Measurements from ENCODE around the gene PPP1R3G. TPM values are rescaled to one million over a fixed set of nuclear protein-coding genes. Genes with fewer than 3 reads are reported as not detected.

PPP1R3G gene
- total RNA-seq, 2 donors from 2014 or later: 2.8 to 4.2 TPM

- no peak for DNase-seq (ENCODE audit: low spot score)
- intact Hi-C loops (cut with DNase I): no loop called here
Measured at GRCh38 chr6:5128351-5128750, 43.2 kb downstream of the PPP1R3G start.

DNA sequence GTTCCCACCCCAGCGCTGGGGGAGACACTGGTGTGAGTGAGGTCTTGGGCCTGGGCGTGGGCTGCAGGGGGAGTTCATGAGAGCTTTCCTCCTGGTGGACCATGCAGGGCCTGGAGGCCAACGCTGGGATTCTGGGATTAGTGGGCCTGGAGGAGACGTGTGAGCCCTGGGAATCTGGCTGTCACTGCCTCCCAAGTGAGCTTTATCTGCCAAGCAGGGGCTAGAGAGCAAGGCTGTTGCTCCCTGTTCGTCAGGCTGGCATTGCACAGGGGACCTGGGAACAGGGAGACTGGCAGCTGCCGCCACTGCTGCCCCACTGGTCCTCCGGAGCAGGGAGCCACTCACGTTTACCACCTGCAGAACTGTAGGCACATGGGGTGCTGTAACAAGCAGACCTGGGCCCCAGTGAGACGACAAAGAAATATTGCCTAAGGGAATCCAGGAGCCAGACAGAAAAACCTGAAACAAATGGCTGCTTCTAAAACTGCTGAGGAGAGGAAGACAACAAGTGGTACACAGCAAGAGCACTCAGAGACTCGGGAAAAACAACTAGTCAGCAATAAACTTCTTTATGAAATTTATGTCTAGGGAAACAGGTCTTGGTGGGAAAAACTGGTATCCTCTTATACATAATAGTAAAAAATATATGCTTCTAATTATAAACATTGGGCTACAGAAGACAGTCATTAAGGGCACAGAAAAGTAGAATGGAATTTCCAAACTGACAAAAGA is 45.2 kb downstream of the PPP1R3G start:
- DNase-seq (ENCODE audit: low spot score): no peak
- intact Hi-C loops (cut with DNase I): no loop called here

DNA sequence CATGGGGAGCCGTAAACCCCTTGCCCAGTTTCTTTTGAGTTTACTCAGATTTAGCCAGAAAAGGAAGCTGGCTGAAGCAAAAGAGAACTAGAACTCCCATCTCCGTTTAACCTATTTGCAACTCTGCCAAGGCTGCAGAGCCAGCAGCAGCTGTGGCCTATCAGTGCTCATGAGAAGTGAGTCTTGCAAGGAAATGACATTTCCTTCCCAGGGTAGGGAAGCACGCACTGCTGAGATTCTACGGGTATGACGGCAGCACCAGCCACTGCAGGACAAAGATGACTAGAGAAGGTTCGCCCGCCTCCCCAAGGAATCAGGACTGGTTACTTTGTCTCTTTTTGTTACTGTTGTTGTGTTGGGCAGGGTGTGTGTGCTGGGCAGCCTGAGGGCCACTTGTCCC is 47.6 kb downstream of the PPP1R3G start:
- intact Hi-C loops (cut with DNase I): no loop called here
- peak; percentile 89 for DNase-seq (ENCODE audit: low spot score)

DNA sequence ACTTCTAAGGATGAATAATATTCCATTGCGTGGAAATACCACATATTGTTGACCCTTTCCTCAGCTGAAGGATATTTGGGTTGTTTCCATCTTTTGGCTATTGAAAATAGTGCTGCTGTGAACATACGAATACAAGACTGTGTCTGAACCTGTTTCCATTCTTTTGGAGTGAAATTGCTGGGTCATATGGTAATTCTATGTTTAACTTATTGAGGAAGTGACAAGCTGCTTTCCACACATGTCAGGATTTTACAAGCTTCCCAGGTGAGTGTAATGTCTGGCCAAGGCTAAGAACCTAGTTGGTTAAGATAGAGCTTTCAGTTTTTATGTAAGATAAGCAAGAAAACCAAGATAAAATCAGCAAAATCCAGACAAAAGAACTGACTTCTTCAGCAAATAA is 48.8 kb downstream of the PPP1R3G start:
- intact Hi-C loops (cut with DNase I): no loop called here
- DNase-seq (ENCODE audit: low spot score): no peak

DNA sequence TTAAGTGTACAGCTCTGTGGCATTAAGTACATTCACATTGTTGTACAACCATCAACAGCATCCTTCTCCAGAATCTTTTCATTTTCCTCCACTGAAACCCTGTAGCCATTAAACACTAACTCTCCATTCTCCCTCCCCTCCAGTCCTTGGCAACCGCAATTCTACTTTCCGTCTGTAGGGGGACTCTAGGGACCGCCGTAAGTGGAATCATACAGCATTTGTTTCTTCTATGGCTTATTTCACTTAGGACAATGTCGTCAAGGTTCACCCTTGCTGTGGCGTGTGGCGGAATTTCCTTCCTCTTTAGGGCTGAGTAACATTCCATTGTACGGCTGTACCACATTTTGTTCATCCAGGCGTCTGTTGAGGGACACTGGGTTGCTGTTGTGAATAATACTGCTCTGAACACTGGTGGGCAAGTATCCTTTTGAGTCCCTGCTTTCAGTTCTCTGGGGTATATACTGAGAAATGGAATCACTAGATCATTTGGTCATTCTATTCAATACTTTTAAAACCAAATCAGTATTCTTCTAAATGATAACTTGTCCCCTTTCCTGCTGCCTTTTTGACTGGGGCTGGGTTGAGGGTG is 50.7 kb downstream of the PPP1R3G start:
- intact Hi-C loops (cut with DNase I): no loop called here
- no peak for DNase-seq (ENCODE audit: low spot score)

GRCh38 chr6:5136851-5137250 is 51.7 kb downstream of the PPP1R3G start:
- intact Hi-C loops (cut with DNase I): no loop called here
- DNase-seq (ENCODE audit: low spot score): no peak

Other genes with a start within 250 kb of the PPP1R3G start
- gene RPP40, start 81.3 kb upstream of the PPP1R3G start, total RNA-seq: 1 to 10 TPM; 4.7 to 5.0 TPM
- 10 to 100 TPM; 16.3 to 23.9 TPM for gene LYRM4, start 175.6 kb downstream of the PPP1R3G start, total RNA-seq
- 10 to 100 TPM; 13.3 to 13.6 TPM for gene FARS2, start 176.2 kb downstream of the PPP1R3G start, total RNA-seq